Peyer's patch (tissue), 4 donors: Measurements from ENCODE around the gene ZNF132. TPM values are rescaled to one million over a fixed set of nuclear protein-coding genes. Genes with fewer than 3 reads are reported as not detected.
"Not testable (repeated sequence)": the region's sequence is repeated elsewhere in the genome, so short reads cannot be mapped to it uniquely, and the experiment has no call there.

Source experiments
- DNase-seq, 3 donors: peaks; one replicate each; pipeline ENCODE4 v3.0.0-alpha.2; 2017 to 2019
- H3K27ac ChIP-seq, 4 donors: fragments of 200-600 bp; sonication (generic); one replicate each; pipeline ENCODE4 v1.5.1; 2016 to 2019
- H3K27me3 ChIP-seq, 2 donors: fragments of 200-600 bp; sonication (generic); one replicate each; pipeline ENCODE4 v1.5.1; 2019
- H3K36me3 ChIP-seq, 3 donors: fragments of 200-600 bp; sonication (generic); one replicate each; pipeline ENCODE4 v1.5.1; 2016 to 2019
- H3K4me1 ChIP-seq, 4 donors: fragments of 200-600 bp; sonication (generic); one replicate each; pipeline ENCODE4 v1.5.1; 2016 to 2019
- H3K4me3 ChIP-seq, 4 donors: fragments of 200-600 bp; sonication (generic); 1 replicate in 3 of 4; 2 replicates in 1 of 4; pipeline ENCODE4 v1.5.1; 2016 to 2019; ENCODE audit warnings: mild to moderate bottlenecking in 1 of 4
- H3K9me3 ChIP-seq, 4 donors: fragments of 200-600 bp; sonication (generic); one replicate each; pipeline ENCODE4 v1.5.1; 2016 to 2019; ENCODE audit warnings: mild to moderate bottlenecking in 1 of 4
- POLR2A ChIP-seq, 2 donors: fragments of 450-650 bp; IDR thresholded peaks; one replicate each; pipeline ENCODE4 v1.5.1; 2017; ENCODE audit warnings: antibody characterized with exemption in 2 of 2, mild to moderate bottlenecking in 2 of 2, moderate library complexity in 2 of 2
- total RNA-seq, 4 donors: library from RNA; depleted of rRNA; stranded (reverse); fragments of >200 nt; gene quantifications; one replicate each; pipeline ENCODE4 v1.1.0, GENCODE V29; 2016
- TF ChIP-seq, protein P1 (sequence below), 6 experiments: fragments of 450-650 bp in 4 of 6; fragments of 200-600 bp in 2 of 6; sonication (generic) in 1 of 6; IDR thresholded peaks; one replicate each; pipeline ENCODE4 v1.5.1; 2017 to 2019; ENCODE audit warnings: antibody characterized with exemption in 6 of 6, mild to moderate bottlenecking in 3 of 6, moderate library complexity in 1 of 6

Gene ZNF132
- total RNA-seq, 4 donors from 2014 or later: 3.9 to 12.4 (median 7.2) TPM

DNA sequence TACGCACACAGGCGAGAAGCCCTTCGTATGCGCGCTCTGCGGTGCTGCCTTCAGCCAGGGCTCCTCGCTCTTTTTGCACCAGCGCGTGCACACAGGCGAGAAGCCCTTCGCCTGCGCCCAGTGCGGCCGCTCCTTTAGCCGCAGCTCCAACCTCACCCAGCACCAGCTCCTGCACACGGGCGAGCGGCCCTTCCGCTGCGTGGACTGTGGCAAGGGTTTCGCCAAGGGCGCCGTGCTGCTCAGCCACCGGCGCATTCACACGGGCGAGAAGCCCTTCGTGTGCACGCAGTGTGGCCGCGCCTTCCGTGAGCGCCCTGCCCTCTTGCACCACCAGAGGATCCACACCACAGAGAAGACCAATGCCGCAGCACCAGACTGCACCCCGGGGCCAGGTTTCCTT, 16.2 kb upstream of the ZNF132 start:
- Histone ChIP-seq H3K9me3 (no peaks in the 10 kb centered on the region), H3K4me1 (peaks cover 0 to 1% (median 0%) of the 10 kb centered on the region in 4 donors), H3K27me3 (no peaks in the 10 kb centered on the region), H3K36me3 (peaks cover 0 to 18% (median 0%) of the 10 kb centered on the region in 3 donors), H3K4me3 (no peak overlapping the region), H3K27ac (no peak overlapping the region)
- no peak for TF ChIP-seq POLR2A (IDR thresholded peaks at IDR 0.05)
- TF ChIP-seq, protein P1, sequence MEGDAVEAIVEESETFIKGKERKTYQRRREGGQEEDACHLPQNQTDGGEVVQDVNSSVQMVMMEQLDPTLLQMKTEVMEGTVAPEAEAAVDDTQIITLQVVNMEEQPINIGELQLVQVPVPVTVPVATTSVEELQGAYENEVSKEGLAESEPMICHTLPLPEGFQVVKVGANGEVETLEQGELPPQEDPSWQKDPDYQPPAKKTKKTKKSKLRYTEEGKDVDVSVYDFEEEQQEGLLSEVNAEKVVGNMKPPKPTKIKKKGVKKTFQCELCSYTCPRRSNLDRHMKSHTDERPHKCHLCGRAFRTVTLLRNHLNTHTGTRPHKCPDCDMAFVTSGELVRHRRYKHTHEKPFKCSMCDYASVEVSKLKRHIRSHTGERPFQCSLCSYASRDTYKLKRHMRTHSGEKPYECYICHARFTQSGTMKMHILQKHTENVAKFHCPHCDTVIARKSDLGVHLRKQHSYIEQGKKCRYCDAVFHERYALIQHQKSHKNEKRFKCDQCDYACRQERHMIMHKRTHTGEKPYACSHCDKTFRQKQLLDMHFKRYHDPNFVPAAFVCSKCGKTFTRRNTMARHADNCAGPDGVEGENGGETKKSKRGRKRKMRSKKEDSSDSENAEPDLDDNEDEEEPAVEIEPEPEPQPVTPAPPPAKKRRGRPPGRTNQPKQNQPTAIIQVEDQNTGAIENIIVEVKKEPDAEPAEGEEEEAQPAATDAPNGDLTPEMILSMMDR (IDR thresholded peaks at IDR 0.05): no peak
- no peak for DNase-seq

- Histone ChIP-seq H3K4me3 (no peak overlapping the region), H3K27me3 (no peaks in the 10 kb centered on the region), H3K9me3 (no peaks in the 10 kb centered on the region), H3K27ac (no peak overlapping the region), H3K36me3 (peaks cover 0 to 18% (median 0%) of the 10 kb centered on the region in 3 donors), H3K4me1 (peaks cover 0 to 8% (median 0%) of the 10 kb centered on the region in 4 donors)
- TF ChIP-seq, protein P1 (IDR thresholded peaks at IDR 0.05): no peak
- TF ChIP-seq POLR2A (IDR thresholded peaks at IDR 0.05): no peak
- no peak for DNase-seq
These were observed 15.4 kb upstream of the ZNF132 start for GRCh38 chr19:58455306-58455705.

GRCh38 chr19:58453743-58454142, 13.8 kb upstream of the ZNF132 start:
- Histone ChIP-seq H3K4me3 (no peak overlapping the region), H3K27me3 (no peaks in the 10 kb centered on the region), H3K36me3 (peaks cover 0 to 18% (median 0%) of the 10 kb centered on the region in 3 donors), H3K27ac (no peak overlapping the region), H3K9me3 (peaks cover 0 to 6% (median 0%) of the 10 kb centered on the region in 4 donors), H3K4me1 (peaks cover 0 to 8% (median 0%) of the 10 kb centered on the region in 4 donors)
- TF ChIP-seq POLR2A (IDR thresholded peaks at IDR 0.05): no peak
- no peak for DNase-seq

DNA sequence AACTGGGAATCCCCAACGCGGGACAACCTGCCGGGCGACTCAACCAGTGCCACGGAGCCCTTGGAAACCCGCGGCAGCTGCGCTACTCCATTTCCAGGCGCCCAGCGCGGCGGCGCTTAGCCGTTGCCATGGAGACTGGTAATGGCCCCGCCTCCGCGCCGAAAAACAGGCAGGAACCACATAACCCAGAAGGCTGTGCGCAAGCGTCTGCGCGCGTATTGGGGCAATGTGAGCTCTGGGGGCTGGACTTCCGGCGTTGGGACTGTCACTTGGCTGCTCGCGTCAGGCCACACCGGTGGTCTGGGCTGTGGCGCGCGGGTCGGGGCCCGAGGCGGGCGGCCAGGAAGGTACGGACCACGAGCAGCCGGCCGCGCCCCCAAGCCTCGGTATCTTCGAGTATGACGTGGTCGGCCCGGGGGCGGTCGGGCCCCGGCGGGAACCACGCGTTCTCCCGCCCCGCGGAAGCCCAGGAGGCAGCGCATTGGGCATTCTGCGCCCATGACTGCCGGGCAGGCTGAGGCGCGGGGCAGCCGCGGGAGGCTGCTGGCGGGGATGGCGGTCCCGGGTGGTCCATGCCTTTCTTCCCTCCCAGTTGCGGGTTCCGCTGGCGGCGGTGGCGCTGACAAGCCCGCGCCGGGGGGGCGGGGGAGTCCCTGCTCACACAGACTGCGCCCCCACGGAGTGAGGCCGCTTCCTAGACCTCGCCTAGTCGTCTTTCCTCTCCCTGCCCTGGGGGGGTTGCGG, 11.6 kb upstream of the ZNF132 start, which contains the start of gene ZNF324B:
ZNF324B (plus strand) TSS at position 265 of the 744 bp plus-strand sequence. CDS start 2,080 bp downstream, outside the sequence.
- Histone ChIP-seq H3K4me1 (peaks cover 0 to 8% (median 0%) of the 10 kb centered on the region in 4 donors), H3K9me3 (peaks cover 0 to 9% (median 0%) of the 10 kb centered on the region in 4 donors), H3K4me3 (peak within 1 kb of the TSS; percentile 79 to 93 (median 88)), H3K36me3 (peaks cover 0 to 5% (median 0%) of the 10 kb centered on the region in 3 donors), H3K27ac (peak within 1 kb of the TSS; percentile 48 to 77 (median 58)), H3K27me3 (no peaks in the 10 kb centered on the region)
- TF ChIP-seq, protein P1 (IDR thresholded peaks at IDR 0.05): no peak
- peak in 1 of 2 donors; percentile 46 for TF ChIP-seq POLR2A (IDR thresholded peaks at IDR 0.05)
- peak; percentile 97 to 98 (median 97) for DNase-seq

- peak overlapping the region; percentile 79 to 93 (median 88) for H3K4me3 ChIP-seq
- H3K36me3 ChIP-seq: no peaks in the 10 kb centered on the region
- peak overlapping the region in 1 of 4 donors; percentile 77 for H3K27ac ChIP-seq
- peaks cover 0 to 9% (median 0%) of the 10 kb centered on the region in 4 donors for H3K9me3 ChIP-seq
- TF ChIP-seq POLR2A (IDR thresholded peaks at IDR 0.05): no peak
- TF ChIP-seq, protein P1 (IDR thresholded peaks at IDR 0.05): no peak
- no peaks in the 10 kb centered on the region for H3K27me3 ChIP-seq
- no peak for DNase-seq
- H3K4me1 ChIP-seq: peaks cover 0 to 8% (median 0%) of the 10 kb centered on the region in 4 donors
These were observed 11.0 kb upstream of the ZNF132 start for GRCh38 chr19:58450856-58451357.

GRCh38 chr19:58449980-58450379, 10.0 kb upstream of the ZNF132 start:
- not testable (repeated sequence) for DNase-seq, H3K9me3 ChIP-seq, H3K36me3 ChIP-seq, H3K27me3 ChIP-seq, H3K4me3 ChIP-seq, H3K4me1 ChIP-seq, H3K27ac ChIP-seq

- H3K27me3 ChIP-seq, H3K9me3 ChIP-seq, H3K27ac ChIP-seq, H3K36me3 ChIP-seq, H3K4me1 ChIP-seq, DNase-seq, H3K4me3 ChIP-seq: not testable (repeated sequence)
These were observed 8.9 kb upstream of the ZNF132 start for GRCh38 chr19:58448860-58449259.

GRCh38 chr19:58442986-58443385, 3.0 kb upstream of the ZNF132 start:
- H3K27ac ChIP-seq, DNase-seq, H3K4me3 ChIP-seq, H3K36me3 ChIP-seq, H3K27me3 ChIP-seq: not testable (repeated sequence)
- peaks cover 0 to 16% (median 5%) of the 10 kb centered on the region in 4 donors for H3K9me3 ChIP-seq
- peaks cover 0 to 11% (median 9%) of the 10 kb centered on the region in 4 donors for H3K4me1 ChIP-seq
